ENCODE data around the gene DYNC1I1. TPM values are rescaled to one million over a fixed set of nuclear protein-coding genes. Genes with fewer than 3 reads are reported as not detected.

DYNC1I1 gene
- total and polyA plus RNA-seq, 2 experiments from 2014 or later = 0.53 to 1.4 TPM

GRCh38 chr7:95875519-95875918, 103.2 kb downstream of the DYNC1I1 start:
- in situ Hi-C loops (cut with MboI) = no loop called here
- H3K9me2 ChIP-seq (ENCODE audit: insufficient read depth) = no peaks in the 10 kb centered on the region

DNA sequence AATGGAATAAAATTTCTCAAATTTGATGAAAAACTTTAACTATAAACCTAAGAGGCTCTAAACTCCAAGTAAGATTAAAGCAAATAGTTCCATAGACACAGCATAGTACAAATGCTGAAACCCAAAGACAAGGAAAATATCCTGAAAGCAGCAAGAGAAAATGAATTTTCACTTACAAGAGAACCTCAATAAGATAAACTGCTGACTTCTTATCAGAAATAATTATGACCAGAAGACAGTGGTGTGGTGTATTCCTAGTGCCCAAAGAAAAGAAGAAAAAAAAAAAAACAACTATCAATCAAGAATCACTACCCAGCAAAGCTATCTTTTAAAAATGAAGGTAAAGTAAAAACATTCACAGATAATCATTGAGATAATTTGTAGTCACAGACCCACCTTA, 106.3 kb downstream of the DYNC1I1 start:
- in situ Hi-C loops (cut with MboI) = no loop called here
- H3K4me1 ChIP-seq (ENCODE audit: insufficient read depth) = no peaks in the 10 kb centered on the region

More at GRCh38 chr7:95875519-95875918, 103.2 kb downstream of the DYNC1I1 start:
- Histone ChIP-seq H3F3A (ENCODE audit: insufficient read depth) (no peaks in the 10 kb centered on the region), H3K27ac (no peak overlapping the region), H3K9ac (no peak overlapping the region), H2AFZ (no peak overlapping the region), H3K9me3 (ENCODE audit: low read depth) (no peaks in the 10 kb centered on the region), H3K4me2 (ENCODE audit: unreplicated experiment) (no peak overlapping the region), H3K27me3 (replicated peaks; ENCODE audit: insufficient read depth) (no peaks in the 10 kb centered on the region), H3K36me3 (ENCODE audit: low read depth) (no peaks in the 10 kb centered on the region), H3K79me2 (ENCODE audit: insufficient read depth) (no peaks in the 10 kb centered on the region), H3K4me1 (ENCODE audit: insufficient read depth) (no peaks in the 10 kb centered on the region), H4K20me1 (ENCODE audit: insufficient read depth) (no peaks in the 10 kb centered on the region), H3K4me3 (no peak overlapping the region)
- TF ChIP-seq EZH2phosphoT487 (IDR thresholded peaks at IDR 0.05; ENCODE audit: insufficient read depth, low read depth) = no peak
- TF ChIP-seq EZH2 (IDR thresholded peaks at IDR 0.05; ENCODE audit: insufficient read depth, poor library complexity, severe bottlenecking) = no peak
- no peak for DNase-seq

GRCh38 chr7:95881597-95881996, 109.2 kb downstream of the DYNC1I1 start:
- no peaks in the 10 kb centered on the region for H3K79me2 ChIP-seq (ENCODE audit: insufficient read depth)
- H3K27me3 ChIP-seq (replicated peaks; ENCODE audit: insufficient read depth) = no peaks in the 10 kb centered on the region
- H3K9ac ChIP-seq = no peak overlapping the region
- WGBS, 2 experiments (ENCODE audit: low coverage in 1 of 2, low lambda C conversion rate in 2 of 2, missing lambda C conversion rate in 2 of 2) = 0 to 3% methylated on average over 1 of the region's 1 CpG
- H2AFZ ChIP-seq = no peak overlapping the region
- no peak overlapping the region for H3K4me3 ChIP-seq
- DNase-seq = no peak
- H3K9me3 ChIP-seq (ENCODE audit: low read depth) = no peaks in the 10 kb centered on the region
- no peaks in the 10 kb centered on the region for H3K36me3 ChIP-seq (ENCODE audit: low read depth)
- H4K20me1 ChIP-seq (ENCODE audit: insufficient read depth) = no peaks in the 10 kb centered on the region
- no peaks in the 10 kb centered on the region for H3K9me2 ChIP-seq (ENCODE audit: insufficient read depth)
- no peak overlapping the region for H3K4me2 ChIP-seq (ENCODE audit: unreplicated experiment)
- no peaks in the 10 kb centered on the region for H3K4me1 ChIP-seq (ENCODE audit: insufficient read depth)
- TF ChIP-seq EZH2phosphoT487 (IDR thresholded peaks at IDR 0.05; ENCODE audit: insufficient read depth, low read depth) (no peak), EZH2 (IDR thresholded peaks at IDR 0.05; ENCODE audit: insufficient read depth, poor library complexity, severe bottlenecking) (no peak)
- no peak overlapping the region for H3K27ac ChIP-seq
- in situ Hi-C loops (cut with MboI) = no loop called here
- no peaks in the 10 kb centered on the region for H3F3A ChIP-seq (ENCODE audit: insufficient read depth)

More for the DNA sequence above, 106.3 kb downstream of the DYNC1I1 start:
- Histone ChIP-seq H4K20me1 (ENCODE audit: insufficient read depth) (no peaks in the 10 kb centered on the region), H3K79me2 (ENCODE audit: insufficient read depth) (no peaks in the 10 kb centered on the region), H3K9me3 (ENCODE audit: low read depth) (no peaks in the 10 kb centered on the region), H3K36me3 (ENCODE audit: low read depth) (no peaks in the 10 kb centered on the region), H3K9ac (no peak overlapping the region), H3K9me2 (ENCODE audit: insufficient read depth) (no peaks in the 10 kb centered on the region), H3K27me3 (replicated peaks; ENCODE audit: insufficient read depth) (no peaks in the 10 kb centered on the region), H3F3A (ENCODE audit: insufficient read depth) (no peaks in the 10 kb centered on the region), H3K4me2 (ENCODE audit: unreplicated experiment) (no peak overlapping the region), H2AFZ (no peak overlapping the region), H3K4me3 (no peak overlapping the region), H3K27ac (no peak overlapping the region)
- DNase-seq = no peak
- no peak for TF ChIP-seq EZH2phosphoT487 (IDR thresholded peaks at IDR 0.05; ENCODE audit: insufficient read depth, low read depth)
- no peak for TF ChIP-seq EZH2 (IDR thresholded peaks at IDR 0.05; ENCODE audit: insufficient read depth, poor library complexity, severe bottlenecking)

DNA sequence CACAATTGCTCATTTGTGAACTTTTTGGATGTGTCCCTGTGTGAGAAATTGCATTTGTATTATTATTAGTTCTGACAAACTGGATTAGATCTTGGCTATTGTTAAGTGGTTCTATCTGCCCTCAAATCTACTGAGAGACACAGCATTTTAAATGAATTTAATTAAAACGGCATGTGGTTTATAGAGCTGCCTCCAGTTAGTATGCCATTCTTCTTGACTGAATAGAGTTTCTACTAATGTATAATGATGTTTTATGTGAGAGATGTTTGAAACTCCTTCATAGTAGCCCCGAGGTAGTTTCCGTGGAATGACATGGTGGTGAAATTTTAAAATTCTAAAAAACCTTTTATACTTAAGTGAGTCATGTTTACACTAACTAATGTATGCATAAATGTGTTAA, 110.9 kb downstream of the DYNC1I1 start:
- 54 to 57% methylated on average over 3 of the region's 3 CpGs for WGBS, 2 experiments (ENCODE audit: low coverage in 1 of 2, low lambda C conversion rate in 2 of 2, missing lambda C conversion rate in 2 of 2)
- no peak overlapping the region for H3K4me3 ChIP-seq
- no peaks in the 10 kb centered on the region for H3K9me3 ChIP-seq (ENCODE audit: low read depth)
- no peak overlapping the region for H2AFZ ChIP-seq
- H3F3A ChIP-seq (ENCODE audit: insufficient read depth) = no peaks in the 10 kb centered on the region
- in situ Hi-C loops (cut with MboI) = no loop called here
- TF ChIP-seq EZH2 (IDR thresholded peaks at IDR 0.05; ENCODE audit: insufficient read depth, poor library complexity, severe bottlenecking) = no peak
- TF ChIP-seq EZH2phosphoT487 (IDR thresholded peaks at IDR 0.05; ENCODE audit: insufficient read depth, low read depth) = no peak
- no peaks in the 10 kb centered on the region for H3K79me2 ChIP-seq (ENCODE audit: insufficient read depth)
- no peak overlapping the region for H3K4me2 ChIP-seq (ENCODE audit: unreplicated experiment)
- H3K9me2 ChIP-seq (ENCODE audit: insufficient read depth) = no peaks in the 10 kb centered on the region
- no peaks in the 10 kb centered on the region for H3K27me3 ChIP-seq (replicated peaks; ENCODE audit: insufficient read depth)
- no peaks in the 10 kb centered on the region for H3K36me3 ChIP-seq (ENCODE audit: low read depth)
- no peak overlapping the region for H3K9ac ChIP-seq
- no peak for DNase-seq
- H4K20me1 ChIP-seq (ENCODE audit: insufficient read depth) = no peaks in the 10 kb centered on the region
- H3K4me1 ChIP-seq (ENCODE audit: insufficient read depth) = no peaks in the 10 kb centered on the region
- no peak overlapping the region for H3K27ac ChIP-seq

DNA sequence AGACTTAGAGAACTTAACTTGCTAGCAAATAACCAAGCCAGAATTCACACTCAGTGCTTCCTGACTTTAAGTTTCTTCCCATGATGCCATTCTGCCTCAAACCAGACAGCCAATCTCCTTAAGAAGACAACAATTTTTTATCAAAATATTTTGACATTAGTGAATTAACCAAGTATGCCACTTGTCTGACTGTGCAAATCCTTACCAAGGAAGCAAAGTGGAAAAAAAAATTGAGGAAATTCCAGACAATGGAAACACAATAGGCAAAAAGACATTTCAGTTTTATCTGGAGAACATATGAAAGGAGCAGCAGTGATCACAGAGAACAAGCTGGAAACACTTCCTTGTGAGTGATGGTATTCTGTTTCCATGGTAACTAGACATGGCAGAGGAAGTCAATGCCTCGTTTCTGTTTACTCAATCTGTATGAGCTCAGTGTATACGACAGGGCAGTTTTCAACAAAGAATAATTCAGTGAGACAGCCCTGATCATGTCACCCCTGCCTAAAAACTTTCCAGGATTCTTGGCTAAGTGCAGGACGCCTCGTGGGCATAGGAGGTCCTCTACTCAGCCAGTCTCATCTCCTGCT, 114.2 kb downstream of the DYNC1I1 start:
- Histone ChIP-seq H3K4me3 (no peak overlapping the region), H3K36me3 (ENCODE audit: low read depth) (no peaks in the 10 kb centered on the region), H2AFZ (no peak overlapping the region), H3K9ac (no peak overlapping the region), H3K4me1 (ENCODE audit: insufficient read depth) (no peaks in the 10 kb centered on the region), H3K27me3 (replicated peaks; ENCODE audit: insufficient read depth) (no peaks in the 10 kb centered on the region), H4K20me1 (ENCODE audit: insufficient read depth) (no peaks in the 10 kb centered on the region), H3F3A (ENCODE audit: insufficient read depth) (no peaks in the 10 kb centered on the region), H3K4me2 (ENCODE audit: unreplicated experiment) (no peak overlapping the region), H3K9me2 (ENCODE audit: insufficient read depth) (no peaks in the 10 kb centered on the region), H3K9me3 (ENCODE audit: low read depth) (no peaks in the 10 kb centered on the region), H3K79me2 (ENCODE audit: insufficient read depth) (no peaks in the 10 kb centered on the region), H3K27ac (no peak overlapping the region)
- DNase-seq = peak; percentile 22
- TF ChIP-seq EZH2phosphoT487 (IDR thresholded peaks at IDR 0.05; ENCODE audit: insufficient read depth, low read depth) (no peak), EZH2 (IDR thresholded peaks at IDR 0.05; ENCODE audit: insufficient read depth, poor library complexity, severe bottlenecking) (no peak)
- in situ Hi-C loops (cut with MboI) = no loop called here
- 22 to 32% methylated on average over 4 of the region's 4 CpGs for WGBS, 2 experiments (ENCODE audit: low coverage in 1 of 2, low lambda C conversion rate in 2 of 2, missing lambda C conversion rate in 2 of 2)
